CD1c-positive myeloid dendritic cell (primary cell): ENCODE results near the gene SOHLH2.

Experiments used
- DNase-seq: peaks from one replicate; pipeline ENCODE4 v3.0.0-alpha.2; 2016; ENCODE audit errors: extremely low spot score

Gene SOHLH2

DNA sequence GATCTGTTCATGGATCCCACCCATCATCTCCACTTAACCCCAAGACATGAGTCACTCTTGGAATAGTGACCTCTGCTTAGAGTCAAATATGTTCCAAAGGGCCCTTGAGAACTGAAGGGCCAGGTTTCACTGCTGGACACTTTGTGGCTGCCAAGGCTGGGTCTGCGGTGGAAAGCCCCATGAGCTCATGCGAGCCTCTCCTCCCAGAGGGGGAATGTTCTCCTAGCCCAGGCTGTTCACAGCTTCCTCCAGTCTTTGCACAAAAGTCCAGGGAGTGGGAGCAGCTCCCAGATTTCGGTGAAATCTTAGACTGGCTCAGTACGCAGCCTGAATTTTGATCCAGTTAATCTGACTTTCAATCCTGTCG, 82.4 kb downstream of the SOHLH2 start:
- no peak for DNase-seq

DNA sequence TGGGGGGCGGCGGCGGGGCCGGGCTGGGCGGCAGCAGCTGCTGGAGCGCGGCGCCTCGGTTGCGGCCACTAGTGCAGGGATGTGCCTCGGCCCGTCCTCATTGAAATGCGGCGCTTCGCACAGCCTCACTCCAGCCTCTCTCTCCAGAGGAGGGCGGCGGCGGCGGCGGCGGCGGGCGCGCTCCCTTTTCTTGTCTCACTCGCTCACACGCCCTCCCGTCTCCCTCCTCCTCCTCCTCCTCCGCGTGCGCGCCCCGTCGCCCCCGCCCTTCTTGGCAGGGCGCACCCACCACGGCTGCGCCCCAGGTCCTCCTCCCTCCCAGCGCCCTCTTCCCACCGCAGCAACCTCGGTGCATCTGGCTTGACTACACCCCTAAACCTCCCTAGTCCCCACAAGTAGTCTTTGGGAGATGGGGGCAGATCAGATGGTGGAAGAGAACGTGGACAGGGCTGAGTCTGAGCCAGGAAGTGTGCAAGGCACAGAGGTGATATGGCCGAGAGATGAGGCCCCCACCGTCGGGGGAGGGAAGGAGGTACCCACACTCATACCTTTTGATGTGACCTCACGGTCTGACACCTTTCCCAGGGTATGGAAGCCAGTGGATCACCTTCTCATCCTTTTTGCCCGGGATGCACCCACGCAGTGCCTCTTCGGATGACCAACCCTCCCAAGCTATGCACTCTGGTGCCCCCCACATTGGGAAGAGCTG, 83.0 kb downstream of the SOHLH2 start, which contains the start of gene DCLK1:
TSS of gene DCLK1 (minus strand) at position 161 of the 709 bp plus-strand sequence.
- no peak for DNase-seq

DNA sequence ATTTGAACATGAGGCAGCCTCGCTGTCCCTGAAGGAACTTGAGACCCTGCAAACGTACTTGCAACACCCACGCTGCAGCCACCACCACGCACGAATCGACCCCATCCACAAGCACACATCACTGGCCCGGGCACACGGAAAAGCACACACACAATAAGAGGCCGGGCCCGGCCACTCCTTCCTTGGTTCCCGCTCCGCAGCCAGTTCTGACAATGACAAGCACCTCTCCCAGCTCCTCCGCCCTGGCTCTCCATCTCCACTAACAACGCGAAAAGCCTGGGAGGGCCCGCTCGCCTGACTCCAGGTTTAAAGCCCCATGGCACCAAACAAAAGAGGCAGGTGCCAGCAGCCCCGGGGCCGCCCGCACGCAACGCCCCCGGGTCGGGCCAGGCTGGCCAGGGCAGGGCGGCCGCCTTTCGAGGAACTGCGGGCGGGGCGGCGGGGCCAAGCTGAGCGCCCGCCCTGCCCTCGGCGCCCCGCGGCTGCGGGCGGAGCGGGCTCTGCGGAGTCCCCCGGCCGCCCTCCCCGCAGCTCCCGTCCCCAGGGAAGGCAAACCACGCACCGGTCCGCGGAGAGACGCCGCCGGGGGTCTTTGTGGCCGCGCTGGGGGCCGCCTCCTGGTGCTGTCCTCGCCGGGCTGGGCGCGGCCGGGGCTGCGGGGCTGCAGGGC, 83.7 kb downstream of the SOHLH2 start:
- no peak for DNase-seq

DNA sequence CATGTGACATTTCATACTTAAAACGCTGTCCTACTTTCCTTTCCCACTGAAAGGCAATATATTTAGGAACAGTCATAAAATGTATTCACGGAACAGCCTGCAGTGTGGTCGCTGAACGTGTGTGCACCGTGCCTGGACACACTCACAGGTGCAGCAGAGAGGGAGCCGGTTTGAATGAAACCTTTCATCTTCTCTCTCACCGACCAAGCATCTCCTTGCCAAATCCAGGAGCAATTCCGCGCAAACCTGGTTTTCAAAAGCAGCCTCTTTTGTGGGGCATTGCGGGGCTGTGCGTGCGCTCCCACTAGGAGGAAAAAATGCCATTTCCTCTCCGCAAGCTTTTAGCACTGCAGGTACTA, 84.2 kb downstream of the SOHLH2 start:
- DNase-seq, result no peak

GRCh38 chr13:36129539-36129938, 84.8 kb downstream of the SOHLH2 start:
- no peak for DNase-seq

DNA sequence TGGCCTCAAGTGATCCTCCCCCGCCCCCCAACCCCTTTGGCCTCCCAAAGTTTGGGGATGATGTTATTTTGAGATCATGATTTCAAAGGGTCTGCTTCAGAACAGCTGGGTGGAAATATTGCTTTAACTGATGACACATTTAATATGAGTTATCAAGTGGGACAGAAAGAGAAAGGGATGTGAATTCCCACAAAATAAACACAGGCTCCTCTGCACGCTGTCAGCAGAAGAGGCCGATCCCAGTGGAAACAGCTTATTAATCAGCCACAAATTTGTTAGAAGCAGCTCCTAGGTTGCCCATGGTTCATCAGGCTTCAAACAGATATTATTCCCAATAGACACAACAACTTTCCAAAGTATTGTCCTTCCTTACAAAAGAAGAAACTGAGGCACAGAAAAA, 87.9 kb downstream of the SOHLH2 start:
- DNase-seq, result no peak

GRCh38 chr13:36125841-36126240, 88.5 kb downstream of the SOHLH2 start:
- no peak for DNase-seq

DNA sequence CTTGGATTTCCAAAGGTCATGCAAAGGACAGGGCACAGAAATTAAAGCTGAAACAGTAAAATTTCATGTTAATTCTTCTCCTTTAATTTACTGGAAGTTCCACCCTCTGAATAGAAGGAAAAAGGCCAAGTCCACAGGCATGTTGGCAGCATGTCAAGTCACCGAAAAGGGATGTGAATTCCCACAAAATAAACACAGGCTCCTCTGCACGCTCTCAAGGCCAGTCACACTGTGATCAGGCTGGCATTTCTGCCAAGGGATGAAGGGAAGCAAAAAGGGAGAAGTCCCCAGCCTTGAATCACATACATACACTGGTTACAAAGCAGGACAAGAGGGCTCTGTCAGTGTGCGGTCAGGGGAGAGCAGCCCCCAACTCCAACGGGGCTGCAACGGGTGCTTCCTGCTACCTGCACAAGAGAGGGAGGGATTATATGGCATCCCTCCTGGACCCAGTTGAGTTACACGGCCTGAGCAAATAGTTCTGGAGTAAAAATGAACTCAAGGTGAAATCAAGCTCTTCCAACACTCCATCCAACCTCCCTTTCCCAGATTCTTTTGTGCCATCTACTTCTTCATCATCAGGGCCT, 90.0 kb downstream of the SOHLH2 start:
- no peak for DNase-seq
